Measurements from ENCODE around the gene SMAD2. TPM values are rescaled to one million over a fixed set of nuclear protein-coding genes. Genes with fewer than 3 reads are reported as not detected.

SMAD2 gene
- total and polyA plus RNA-seq, 4 donors = 11.8 to 31.3 (median 22.8) TPM

GRCh38 chr18:47817017-47817794, 113.3 kb downstream of the SMAD2 start:
- Histone ChIP-seq H3K9me3 (ENCODE audit: control insufficient read depth in 4 of 4, low read length in 3 of 4) (no peaks in the 10 kb centered on the region), H3K4me3 (ENCODE audit: low read depth in 1 of 3, low read length in 3 of 3) (no peak overlapping the region), H3K27ac (ENCODE audit: low read depth in 1 of 2, low read length in 2 of 2) (no peak overlapping the region), H3K9ac (ENCODE audit: low read depth in 1 of 2, low read length in 2 of 2) (no peak overlapping the region), H3K4me1 (ENCODE audit: control insufficient read depth in 4 of 4, insufficient read depth in 4 of 4, low read length in 3 of 4) (no peaks in the 10 kb centered on the region), H3K27me3 (ENCODE audit: control insufficient read depth in 4 of 4, insufficient read depth in 4 of 4, low read length in 3 of 4) (no peaks in the 10 kb centered on the region), H3K36me3 (ENCODE audit: control insufficient read depth in 4 of 4, insufficient read depth in 3 of 4, low read depth in 1 of 4, low read length in 3 of 4) (peaks cover 0 to 2% (median 0%) of the 10 kb centered on the region in 4 donors)
- TF ChIP-seq EGR1 (IDR thresholded peaks at IDR 0.05; ENCODE audit: low read depth in 2 of 2) = no peak
- no peak for TF ChIP-seq CTCF (IDR thresholded peaks at IDR 0.05; ENCODE audit: low read depth, low read length, missing input control)
- TF ChIP-seq JUND (IDR thresholded peaks at IDR 0.05) = no peak
- TF ChIP-seq ZBTB33 (IDR thresholded peaks at IDR 0.05) = no peak
- TF ChIP-seq REST (IDR thresholded peaks at IDR 0.05) = no peak
- TF ChIP-seq FOXA1 (IDR thresholded peaks at IDR 0.05) = no peak
- DNase-seq (ENCODE audit: low spot score) = no peak
- whole genome bisulfite sequencing = 96% methylated on average over 9 of the region's 9 CpGs

- no peaks in the 10 kb centered on the region for H3K9me3 ChIP-seq (ENCODE audit: control insufficient read depth in 4 of 4, low read length in 3 of 4)
- no peaks in the 10 kb centered on the region for H3K4me1 ChIP-seq (ENCODE audit: control insufficient read depth in 4 of 4, insufficient read depth in 4 of 4, low read length in 3 of 4)
- no peak overlapping the region for H3K27ac ChIP-seq (ENCODE audit: low read depth in 1 of 2, low read length in 2 of 2)
- H3K9ac ChIP-seq (ENCODE audit: low read depth in 1 of 2, low read length in 2 of 2) = no peak overlapping the region
- TF ChIP-seq HNF4A (conservative IDR thresholded peaks at IDR 0.05) = no peak
- TF ChIP-seq YY1 (IDR thresholded peaks at IDR 0.05) = no peak
- no peak for TF ChIP-seq JUND (IDR thresholded peaks at IDR 0.05)
- TF ChIP-seq SP1 (IDR thresholded peaks at IDR 0.05) = no peak
- no peak for TF ChIP-seq RXRA (IDR thresholded peaks at IDR 0.05)
- TF ChIP-seq ATF3 (IDR thresholded peaks at IDR 0.05) = no peak
- no peak for TF ChIP-seq MAX (IDR thresholded peaks at IDR 0.05)
- H3K27me3 ChIP-seq (ENCODE audit: control insufficient read depth in 4 of 4, insufficient read depth in 4 of 4, low read length in 3 of 4) = no peaks in the 10 kb centered on the region
- no peak overlapping the region for H3K4me3 ChIP-seq (ENCODE audit: low read depth in 1 of 3, low read length in 3 of 3)
- H3K36me3 ChIP-seq (ENCODE audit: control insufficient read depth in 4 of 4, insufficient read depth in 3 of 4, low read depth in 1 of 4, low read length in 3 of 4) = peaks cover 0 to 2% (median 0%) of the 10 kb centered on the region in 4 donors
- 91% methylated on average over 5 of the region's 5 CpGs for WGBS
- no peak for DNase-seq (ENCODE audit: low spot score)
Measured at GRCh38 chr18:47815486-47816270, 114.8 kb downstream of the SMAD2 start.

All from liver (tissue), 9 donors.